Choroid plexus epithelial cell (primary cell): ENCODE data around the gene ITPR1.

Source experiments
- DNase-seq: peaks from one replicate; pipeline ENCODE4 v3.0.0-alpha.2; 2010; ENCODE audit warnings: low read depth
- H3K4me3 ChIP-seq: 2 replicates; pipeline ENCODE4 v1.5.1; 2011; ENCODE audit warnings: low read depth, mild to moderate bottlenecking, control low read depth, low read length, moderate library complexity
- CTCF ChIP-seq: conservative IDR thresholded peaks from 2 replicates; pipeline ENCODE4 v1.5.1; 2011; ENCODE audit warnings: low read depth, mild to moderate bottlenecking, control low read depth, inconsistent platforms, low read length, moderate library complexity

The ITPR1 gene

DNA sequence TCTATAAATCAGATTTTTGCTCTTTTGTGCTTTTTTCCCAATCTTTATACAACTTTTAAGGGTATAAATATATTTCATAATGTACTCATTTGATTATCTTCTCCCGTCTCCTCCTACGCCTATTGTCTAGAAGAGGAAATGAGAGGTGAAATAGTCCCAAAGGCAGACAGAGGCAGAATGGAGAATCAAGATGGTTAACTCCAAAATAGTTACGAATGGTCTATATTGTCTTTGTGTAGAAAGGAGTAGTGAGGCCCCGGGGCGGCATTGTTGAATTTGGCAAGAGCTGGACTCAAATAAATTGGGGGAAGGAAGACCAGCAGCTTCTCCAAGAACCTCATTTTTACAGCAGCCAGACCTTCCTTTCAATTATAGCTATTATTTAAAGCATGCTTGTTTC is 23.9 kb downstream of the ITPR1 start:
- H3K4me3 ChIP-seq, result no peak overlapping the region
- no peak for TF ChIP-seq CTCF
- no peak for DNase-seq

DNA sequence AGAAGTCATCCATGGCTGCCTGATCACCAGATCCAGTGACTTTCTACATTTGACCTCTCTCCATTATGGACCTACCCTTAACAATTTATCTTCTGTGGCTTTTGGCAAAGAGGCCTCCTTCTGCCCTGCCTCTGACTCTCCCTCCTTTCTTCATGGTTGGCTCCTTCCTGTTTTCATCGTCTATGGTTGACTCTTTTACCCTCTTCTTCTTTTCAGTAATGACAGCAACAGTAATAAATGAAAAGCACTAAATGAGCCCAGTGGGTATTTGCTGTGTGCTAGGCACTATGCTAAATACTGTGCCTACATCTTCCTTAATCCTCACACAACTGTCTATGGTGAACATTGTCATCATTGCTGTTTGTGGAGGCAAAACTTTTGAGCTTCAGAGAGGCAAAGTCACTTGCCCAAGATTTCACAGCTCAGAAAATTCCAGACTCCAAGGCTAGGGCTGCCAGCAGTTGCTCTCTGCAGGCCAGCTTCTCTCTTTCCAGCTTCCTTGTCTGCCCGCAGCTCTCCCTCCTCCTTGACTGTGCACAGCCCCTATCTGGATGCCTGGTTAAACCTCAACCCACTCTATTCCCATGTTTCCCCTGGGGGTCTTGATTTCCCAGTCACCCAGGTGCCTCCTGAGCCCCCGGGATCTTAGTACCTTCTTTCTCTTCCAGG is 24.6 kb downstream of the ITPR1 start:
- no peak overlapping the region for H3K4me3 ChIP-seq
- no peak for TF ChIP-seq CTCF
- no peak for DNase-seq

DNA sequence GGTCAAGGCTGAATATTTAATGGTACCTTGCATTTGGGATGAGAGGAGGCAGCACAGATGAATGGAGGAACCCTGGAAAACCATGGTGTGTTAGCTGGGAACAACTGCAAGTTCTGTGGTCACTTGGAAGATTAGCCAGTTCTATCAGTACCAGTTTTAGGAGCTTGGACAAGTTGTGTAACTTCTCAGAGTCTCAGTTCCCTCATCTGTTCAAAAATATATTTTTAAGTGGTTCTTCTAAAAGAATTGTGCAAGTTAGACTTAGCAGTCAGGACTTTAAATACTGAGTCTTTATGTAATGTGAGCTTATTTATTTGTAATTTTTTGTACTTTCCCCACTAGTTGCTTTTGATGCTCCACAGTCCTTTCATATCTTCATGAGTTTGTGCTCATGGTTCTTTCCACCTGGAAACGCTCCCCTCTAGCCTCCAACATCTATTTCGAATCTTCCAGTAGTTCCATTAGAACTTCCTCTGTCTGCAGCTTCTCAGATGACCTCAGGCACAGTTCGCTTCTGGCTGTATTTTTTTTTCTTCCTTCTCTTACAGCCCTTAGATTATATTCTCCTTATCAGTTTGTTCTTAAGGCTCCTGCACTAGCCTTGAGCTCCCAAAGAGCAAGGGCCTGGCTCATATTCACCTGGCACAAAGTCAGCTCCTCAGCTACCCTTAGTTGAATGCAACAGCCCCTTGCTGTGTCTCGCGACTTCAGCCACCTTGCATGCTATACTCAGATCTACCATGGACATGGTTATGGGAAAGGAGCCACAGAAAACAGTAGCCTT is 27.1 kb downstream of the ITPR1 start:
- no peak for TF ChIP-seq CTCF
- no peak for DNase-seq
- no peak overlapping the region for H3K4me3 ChIP-seq

- no peak overlapping the region for H3K4me3 ChIP-seq
- DNase-seq, result no peak
- no peak for TF ChIP-seq CTCF
Observed at GRCh38 chr3:4522947-4523346, 29.8 kb downstream of the ITPR1 start.

GRCh38 chr3:4523710-4524698 is 30.9 kb downstream of the ITPR1 start:
- no peak for TF ChIP-seq CTCF
- no peak overlapping the region for H3K4me3 ChIP-seq
- no peak for DNase-seq

DNA sequence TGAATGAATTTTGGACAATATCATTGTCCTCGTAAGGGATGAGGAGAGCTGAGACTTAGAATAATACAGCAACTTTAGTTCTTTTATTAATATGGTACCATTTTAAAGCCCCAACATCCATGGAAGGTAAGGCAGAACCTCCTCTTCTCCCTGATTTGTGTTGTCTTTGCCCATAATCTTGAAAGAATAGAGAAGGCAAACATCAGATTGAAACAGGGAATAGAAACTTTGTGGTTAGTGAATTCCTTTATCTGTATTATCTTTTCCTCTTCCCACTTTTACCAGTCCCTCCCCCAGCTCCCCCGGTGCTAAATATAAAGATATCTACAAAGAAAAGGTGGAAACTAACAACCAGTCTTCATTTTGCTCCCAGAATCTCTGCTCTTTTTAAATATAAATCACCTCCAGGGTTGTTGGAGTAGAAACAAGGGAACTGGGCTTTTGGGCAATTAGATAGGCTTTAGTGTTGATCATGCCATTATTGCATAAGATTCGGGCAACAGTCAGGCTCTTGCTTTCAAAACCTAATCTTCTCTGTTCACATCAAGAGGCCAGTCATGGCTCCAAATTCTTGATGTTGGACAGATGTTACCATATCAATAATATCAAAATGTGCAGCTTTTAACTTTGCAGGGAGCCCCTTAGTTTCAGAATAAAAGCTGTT is 32.5 kb downstream of the ITPR1 start:
- no peak overlapping the region for H3K4me3 ChIP-seq
- DNase-seq, result no peak
- TF ChIP-seq CTCF, result no peak
